Measurements from ENCODE around the gene DNAJC28. TPM values are rescaled to one million over a fixed set of nuclear protein-coding genes. Genes with fewer than 3 reads are reported as not detected.

DNAJC28 gene
- total RNA-seq, 4 donors from 2014 or later: 1.3 to 2.7 (median 1.6) TPM

DNA sequence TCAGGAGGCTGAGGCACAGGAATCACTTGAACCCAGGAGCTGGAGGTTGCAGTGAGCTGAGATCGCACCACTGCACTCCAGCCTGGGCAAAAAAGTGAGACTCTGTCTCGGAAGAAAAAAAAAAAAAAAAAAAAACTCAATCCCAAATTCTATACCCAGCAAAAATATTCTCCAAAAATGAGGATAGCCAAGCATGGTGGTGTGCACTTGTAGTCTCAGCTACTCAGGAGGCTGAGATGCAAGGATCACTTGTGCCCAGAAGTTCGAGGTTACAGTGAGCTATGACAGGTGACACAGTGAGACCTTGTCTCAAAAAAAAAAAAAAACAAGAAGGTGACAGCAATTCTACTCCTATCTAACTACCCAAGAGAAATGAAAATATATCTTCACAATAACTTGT is 18.2 kb downstream of the DNAJC28 start:
- TF ChIP-seq, protein P1, sequence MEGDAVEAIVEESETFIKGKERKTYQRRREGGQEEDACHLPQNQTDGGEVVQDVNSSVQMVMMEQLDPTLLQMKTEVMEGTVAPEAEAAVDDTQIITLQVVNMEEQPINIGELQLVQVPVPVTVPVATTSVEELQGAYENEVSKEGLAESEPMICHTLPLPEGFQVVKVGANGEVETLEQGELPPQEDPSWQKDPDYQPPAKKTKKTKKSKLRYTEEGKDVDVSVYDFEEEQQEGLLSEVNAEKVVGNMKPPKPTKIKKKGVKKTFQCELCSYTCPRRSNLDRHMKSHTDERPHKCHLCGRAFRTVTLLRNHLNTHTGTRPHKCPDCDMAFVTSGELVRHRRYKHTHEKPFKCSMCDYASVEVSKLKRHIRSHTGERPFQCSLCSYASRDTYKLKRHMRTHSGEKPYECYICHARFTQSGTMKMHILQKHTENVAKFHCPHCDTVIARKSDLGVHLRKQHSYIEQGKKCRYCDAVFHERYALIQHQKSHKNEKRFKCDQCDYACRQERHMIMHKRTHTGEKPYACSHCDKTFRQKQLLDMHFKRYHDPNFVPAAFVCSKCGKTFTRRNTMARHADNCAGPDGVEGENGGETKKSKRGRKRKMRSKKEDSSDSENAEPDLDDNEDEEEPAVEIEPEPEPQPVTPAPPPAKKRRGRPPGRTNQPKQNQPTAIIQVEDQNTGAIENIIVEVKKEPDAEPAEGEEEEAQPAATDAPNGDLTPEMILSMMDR (IDR thresholded peaks at IDR 0.05; ENCODE audit: low read depth): no peak

DNA sequence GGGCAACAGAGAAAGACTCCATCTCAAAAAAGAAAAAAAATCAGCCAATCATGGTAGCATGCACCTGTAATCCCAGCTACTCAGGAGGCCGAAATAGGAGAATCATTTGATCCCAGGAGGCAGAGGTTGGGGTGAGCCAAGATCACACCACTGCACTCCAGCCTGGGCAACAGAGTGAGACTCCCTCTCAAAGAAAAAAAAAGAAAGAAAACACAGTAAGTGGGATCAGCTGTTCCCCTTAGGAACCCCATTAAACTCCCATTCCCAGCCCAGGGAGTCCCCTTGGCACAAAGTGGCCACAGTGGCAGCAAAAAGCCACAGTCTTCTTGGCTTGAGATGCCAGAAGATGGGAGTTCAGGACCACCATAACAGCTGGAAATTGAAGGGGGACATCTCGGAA is 20.8 kb downstream of the DNAJC28 start:
- TF ChIP-seq, protein P1 (IDR thresholded peaks at IDR 0.05; ENCODE audit: low read depth): no peak

DNA sequence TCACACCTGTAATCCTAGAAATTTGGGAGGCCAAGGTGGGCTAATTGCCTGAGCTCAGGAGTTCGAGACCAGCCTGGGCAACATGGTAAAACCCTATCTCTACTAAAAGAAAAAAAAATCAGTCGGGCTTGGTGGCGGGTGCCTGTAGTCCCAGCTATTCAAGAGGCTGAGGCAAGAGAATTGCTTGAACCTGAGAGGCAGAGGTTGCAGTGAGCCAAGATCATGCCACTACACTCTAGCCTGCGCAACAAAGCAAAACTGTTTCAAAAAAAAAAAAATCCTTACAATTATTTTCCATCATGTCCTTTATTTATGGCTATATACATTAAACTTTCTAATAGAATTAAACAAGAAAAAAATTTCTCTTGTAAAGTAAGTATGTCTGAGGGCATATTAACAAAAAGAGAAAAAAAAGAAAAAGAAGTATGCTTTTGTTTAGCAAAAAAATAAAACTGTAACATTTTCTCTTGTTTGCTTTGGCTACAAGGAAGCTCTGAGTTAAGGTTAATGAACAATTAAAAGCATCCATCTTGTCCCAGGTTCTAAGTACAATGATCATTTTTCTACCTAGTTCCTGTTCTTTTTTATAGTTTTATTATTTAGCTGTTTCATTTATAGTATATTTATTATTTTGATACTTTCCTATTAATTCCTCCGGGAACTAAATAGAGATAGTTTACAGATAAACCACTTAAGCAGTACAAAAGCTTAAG is 29.8 kb downstream of the DNAJC28 start:
- TF ChIP-seq, protein P1 (IDR thresholded peaks at IDR 0.05; ENCODE audit: low read depth): no peak

DNA sequence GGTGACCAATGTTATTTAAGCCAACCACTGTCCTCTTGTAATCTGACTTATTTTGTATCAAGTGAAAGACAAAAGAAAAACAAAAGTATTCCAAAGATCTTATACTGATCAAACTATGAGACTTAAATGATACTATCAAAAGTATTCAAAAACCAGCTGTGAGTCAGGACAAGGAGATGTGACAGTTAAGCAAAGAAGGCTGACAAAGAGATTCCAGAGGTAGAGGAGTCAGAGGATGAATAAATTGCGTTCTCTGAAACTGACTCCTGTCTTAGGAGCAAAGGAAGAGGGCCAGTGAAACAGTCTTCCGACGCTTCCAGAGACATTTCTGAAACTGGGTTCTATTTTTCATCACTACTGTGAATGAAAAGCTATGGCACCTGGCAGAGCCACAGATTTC is 32.7 kb downstream of the DNAJC28 start:
- TF ChIP-seq, protein P1 (IDR thresholded peaks at IDR 0.05; ENCODE audit: low read depth): no peak

DNA sequence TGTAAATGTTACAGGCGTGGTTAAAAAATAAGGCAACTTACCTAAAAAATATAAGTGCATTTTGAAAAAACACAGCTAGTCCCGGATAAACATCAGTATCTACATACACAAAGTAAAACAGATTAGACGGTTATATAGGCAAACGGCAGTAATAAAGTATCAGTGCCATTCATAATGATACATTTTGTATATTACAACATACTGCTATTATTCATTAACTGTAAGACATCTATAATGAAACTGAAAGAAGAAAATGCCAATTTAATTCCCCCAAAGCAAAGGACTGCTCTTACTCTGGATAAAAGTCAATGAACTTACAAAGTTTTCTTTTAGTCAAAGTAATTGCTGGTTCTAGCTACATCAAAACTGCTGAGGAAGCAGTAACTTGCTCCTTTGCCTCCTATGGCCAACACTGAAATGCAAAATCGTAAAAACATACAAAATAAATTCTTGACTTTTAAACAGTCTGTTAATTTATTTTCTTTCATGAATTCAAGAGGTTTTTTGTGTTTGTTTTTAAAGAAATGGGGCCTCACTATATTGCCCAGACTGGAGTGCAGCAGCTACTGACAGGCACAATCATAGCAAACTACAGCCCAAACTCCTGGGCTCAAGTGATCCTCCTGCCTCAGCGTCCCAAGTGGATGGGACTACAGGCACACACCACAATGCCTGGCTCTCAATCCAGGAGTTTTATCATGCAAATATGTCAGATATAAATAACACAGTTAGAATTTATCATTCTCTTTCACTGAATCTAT is 35.6 kb downstream of the DNAJC28 start:
- TF ChIP-seq, protein P1 (IDR thresholded peaks at IDR 0.05; ENCODE audit: low read depth): no peak

DNA sequence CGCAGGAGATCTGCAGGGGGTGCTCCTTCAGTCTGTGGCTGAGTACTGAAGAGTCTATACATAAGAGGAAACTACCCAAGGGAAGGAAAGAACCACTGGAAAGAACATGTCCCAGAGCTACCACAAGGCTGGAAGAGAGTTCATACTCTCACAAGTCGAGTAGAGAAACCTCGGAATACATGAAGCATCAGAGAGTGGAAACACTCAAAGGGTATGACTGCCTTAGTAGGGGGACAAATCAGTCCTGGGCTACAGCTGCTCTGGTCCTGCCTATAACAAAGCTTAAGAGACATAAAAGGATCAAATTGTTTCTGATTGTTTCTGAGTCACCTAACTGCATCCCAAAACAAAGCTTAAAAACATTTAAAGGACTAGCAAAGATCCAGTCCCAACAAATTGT is 39.2 kb downstream of the DNAJC28 start:
- TF ChIP-seq, protein P1 (IDR thresholded peaks at IDR 0.05; ENCODE audit: low read depth): no peak

DNA sequence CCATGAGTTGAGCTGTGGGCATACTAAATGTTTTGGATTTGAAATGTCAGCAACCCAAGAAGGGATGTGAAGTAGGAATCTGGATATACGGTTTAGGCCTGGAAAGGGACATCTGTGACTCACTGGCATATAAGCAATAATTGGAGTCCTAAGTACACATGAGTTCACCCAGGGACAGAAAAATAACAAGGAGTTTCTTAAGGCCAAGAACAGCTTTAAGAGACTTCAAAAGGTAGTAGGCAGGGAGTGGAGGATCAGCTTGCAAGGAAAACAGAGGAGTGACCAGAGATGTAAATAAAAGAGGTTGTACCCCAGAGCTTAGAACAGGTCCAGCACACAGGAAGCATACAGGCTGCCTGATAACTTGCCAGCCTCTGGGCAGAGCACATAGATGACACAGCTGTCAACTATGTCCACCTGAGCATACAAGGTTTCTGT is 39.9 kb downstream of the DNAJC28 start:
- TF ChIP-seq, protein P1 (IDR thresholded peaks at IDR 0.05; ENCODE audit: low read depth): no peak

Measured in subcutaneous adipose tissue (tissue), 4 donors.